HepG2 (cell line): ENCODE results near the gene RAB36. TPM values are rescaled to one million over a fixed set of nuclear protein-coding genes. Genes with fewer than 3 reads are reported as not detected.

Experiments used
- ATAC-seq: fragments of 200-7000 bp; cut with Tn5 transposase; 3 replicates; pipeline ENCODE4 v1.9.1; 2020; ENCODE audit warnings: mild to moderate bottlenecking, moderate library complexity
- BruUV-seq: library from RNA; stranded (reverse); fragments of 400-500 nt; replicated peaks from 2 replicates; lab custom pipeline; 2021; lab: Mats Ljungman, UMichigan
- CTCF ChIA-PET: fragments of 300-600 bp; formaldehyde crosslinking; extraction: SDS; loops from one replicate; lab custom pipeline; 2021; ENCODE audit warnings: low total read pairs, inconsistent platforms, low intra/inter-chr PET ratio; lab: Yijun Ruan, JAX
- POLR2A ChIA-PET: fragments of 350-600 bp; sonication (Branson Sonifier 250); formaldehyde crosslinking; loops from one replicate; lab custom pipeline; 2020; ENCODE audit warnings: antibody characterized with exemption, inconsistent platforms; lab: Yijun Ruan, JAX
- DNase-seq: peaks from one replicate; pipeline ENCODE4 v3.0.0-alpha.2; 2015; ENCODE audit warnings: low spot score
- FAIRE-seq: peaks from 3 replicates; lab custom pipeline; 2011; peaks lifted over from hg19 to GRCh38; lab: Jason Lieb, UNC
- H2AFZ ChIP-seq: one replicate; pipeline ENCODE4 v1.6.1; 2011; ENCODE audit warnings: low read length, inconsistent platforms
- H3K27ac ChIP-seq: fragments of 300-600 bp; 3 replicates; pipeline ENCODE4 v1.8.0; 2011; ENCODE audit warnings: mixed run types, mild to moderate bottlenecking, mixed read lengths, low read length, inconsistent platforms; ENCODE audit not compliant: insufficient read depth; ENCODE audit errors: extremely low read length
- H3K27me3 ChIP-seq, 2 experiments: fragments of 200-600 bp in 1 of 2; 2 replicates in 1 of 2; 3 replicates in 1 of 2; pipeline versions ENCODE4 v1.6.0 to v1.8.0; 2011; ENCODE audit warnings: low read length in 2 of 2, mild to moderate bottlenecking in 2 of 2, moderate library complexity in 2 of 2, inconsistent platforms in 1 of 2; ENCODE audit not compliant: insufficient read depth in 2 of 2, control insufficient read depth in 1 of 2
- H3K36me3 ChIP-seq, 2 experiments: fragments of 200-600 bp in 1 of 2; replicated peaks in 1 of 2; 2 replicates in 1 of 2; 3 replicates in 1 of 2; pipeline versions ENCODE4 v1.5.1 to v1.8.0; 2011; ENCODE audit warnings: low read length in 2 of 2, inconsistent platforms in 1 of 2; ENCODE audit not compliant: insufficient read depth in 2 of 2, control insufficient read depth in 1 of 2
- H3K4me1 ChIP-seq: 2 replicates; pipeline ENCODE4 v1.5.1; 2012; ENCODE audit warnings: low read length, inconsistent platforms; ENCODE audit not compliant: insufficient read depth
- H3K4me2 ChIP-seq: 2 replicates; pipeline ENCODE4 v1.6.0; 2011; ENCODE audit warnings: low read depth, low read length, inconsistent platforms
- H3K4me3 ChIP-seq, 3 experiments: fragments of 200-600 bp in 1 of 3; sonication (generic), shearing (Covaris generic) in 1 of 3; replicated peaks in 1 of 3; 2 replicates each; pipeline ENCODE4 v1.5.1; 2011 to 2016; ENCODE audit warnings: low read length in 3 of 3, inconsistent platforms in 2 of 3, low read depth in 2 of 3, mild to moderate bottlenecking in 2 of 3, control low read depth in 1 of 3, mixed read lengths in 1 of 3; ENCODE audit not compliant: insufficient read depth in 1 of 3
- H3K79me2 ChIP-seq: one replicate; pipeline ENCODE4 v1.6.1; 2011; ENCODE audit warnings: low read length, inconsistent platforms; ENCODE audit not compliant: insufficient read depth
- H3K9ac ChIP-seq: 2 replicates; pipeline ENCODE4 v1.6.0; 2011; ENCODE audit warnings: mild to moderate bottlenecking, low read depth, low read length, inconsistent platforms; ENCODE audit not compliant: insufficient read depth
- H3K9me3 ChIP-seq: 2 replicates; pipeline ENCODE4 v1.5.1; 2012; ENCODE audit warnings: mild to moderate bottlenecking, low read length
- H4K20me1 ChIP-seq: 2 replicates; pipeline ENCODE4 v1.6.0; 2011; ENCODE audit warnings: inconsistent platforms, mild to moderate bottlenecking, low read length, moderate library complexity; ENCODE audit not compliant: insufficient read depth
- CEBPB ChIP-seq: IDR thresholded peaks from 2 replicates; pipeline ENCODE4 v1.6.1; 2011; ENCODE audit warnings: low read depth, low read length, improper control_type of control experiment, borderline replicate concordance
- ZNF335 ChIP-seq: sonication (generic); formaldehyde crosslinking; IDR thresholded peaks from 2 replicates; pipeline ENCODE4 v1.4.0; 2020; ENCODE audit warnings: missing genetic modification reagents
- ZNF484 ChIP-seq: sonication (generic); formaldehyde crosslinking; IDR thresholded peaks from 2 replicates; pipeline ENCODE4 v1.5.1; 2020; ENCODE audit warnings: mild to moderate bottlenecking, low read depth, missing genetic modification reagents, borderline replicate concordance
- WGBS: methylation state at CpG from one replicate; pipeline ENCODE4 v1.1.6; 2017; ENCODE audit warnings: low lambda C conversion rate; 5-methylcytosine and 5-hydroxymethylcytosine counted together
- in situ Hi-C: cut with HindIII; loops from 2 replicates; pipeline ENCODE4 v1.10.0; 2017; ENCODE audit warnings: low pct_unique_long_range_greater_than_20kb; ENCODE audit not compliant: extremely low pct_ligation_motif_present
- intact Hi-C: fragments of 100-400 bp; cut with micrococcal nuclease; formaldehyde crosslinking; loops from one replicate; pipeline ENCODE4 v1.10.0; 2022; ENCODE audit not compliant: unreplicated experiment
- polyA plus RNA-seq, 8 experiments: library from polyadenylated mRNA; depleted of rRNA in 3 of 8; stranded (reverse) in 7 of 8; unstranded in 1 of 8; fragments of >200 nt; fragmentation: Illumina TruSeq in 4 of 8; extraction: Trizol in 4 of 8; gene quantifications; 2 replicates each; pipeline versions ENCODE4 v1.2.1 to v1.2.3, GENCODE V29; 2011 to 2016; ENCODE audit warnings: low read depth in 4 of 8, missing spikeins in 1 of 8, mixed read lengths in 1 of 8; ENCODE audit not compliant: insufficient read depth in 1 of 8
- total RNA-seq, 5 experiments: library from RNA; depleted of rRNA; stranded (reverse); fragments of >200 nt; fragmentation: Illumina TruSeq; extraction: Trizol; gene quantifications; 2 replicates each; pipeline ENCODE4 v1.2.3, GENCODE V29; 2016; ENCODE audit warnings: low read depth in 1 of 5
- TF ChIP-seq, protein P1 (sequence below): sonication (generic); formaldehyde crosslinking; IDR thresholded peaks from 2 replicates; pipeline ENCODE4 v1.5.1; 2020; ENCODE audit warnings: mild to moderate bottlenecking, missing genetic modification reagents, moderate library complexity

The RAB36 gene
- total and polyA plus RNA-seq, 2 of the 13 experiments (the other 11 are each of a cell fraction or from before 2014, with no cell fraction given): 0.24 to 0.86 TPM

DNA sequence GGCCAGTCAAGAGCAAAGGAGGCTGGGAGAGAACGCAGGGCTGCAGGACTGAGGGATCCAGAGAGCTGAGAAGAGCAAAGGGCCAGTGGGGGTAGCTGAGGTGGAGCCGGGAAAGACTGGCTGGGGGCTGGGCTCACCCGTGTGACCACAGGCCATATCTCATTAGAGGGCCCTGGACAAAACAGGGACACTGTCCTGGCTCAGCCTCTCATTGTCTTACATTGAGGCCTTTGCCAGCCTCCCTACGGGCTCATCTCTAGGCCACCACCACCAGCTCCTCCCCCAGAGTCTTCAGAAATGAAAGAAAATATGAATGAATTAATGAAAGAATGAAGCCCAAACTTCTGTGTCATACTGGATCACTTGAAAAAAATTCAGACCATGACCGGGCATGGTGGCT is 9.2 kb downstream of the RAB36 start:
- 44% methylated on average over 5 of the region's 5 CpGs for WGBS
- POLR2A ChIA-PET: interaction anchor here (1.5 to 2.1 kb wide), 2 partner anchors 9 to 12 kb away, joined by 4 to 9 read pairs; partner anchors contain the start of genes RAB36 and RSPH14
- H3K27ac ChIP-seq: peak overlapping the region; percentile 56
- in situ Hi-C loops: loop anchor here (25.0 kb wide), 1 partner anchor 408 kb away; no protein-coding TSS in a partner anchor
- no TSS peak for BruUV-seq
- H3K9ac ChIP-seq: 0 out of 2 replicates have a peak overlapping the region, but pooled peaks have one; percentile 13
- CTCF ChIA-PET: no interaction called here
- H3K4me1 ChIP-seq: peaks cover 100% of the 10 kb centered on the region
- TF ChIP-seq ZNF484: no peak
- TF ChIP-seq, protein P1, sequence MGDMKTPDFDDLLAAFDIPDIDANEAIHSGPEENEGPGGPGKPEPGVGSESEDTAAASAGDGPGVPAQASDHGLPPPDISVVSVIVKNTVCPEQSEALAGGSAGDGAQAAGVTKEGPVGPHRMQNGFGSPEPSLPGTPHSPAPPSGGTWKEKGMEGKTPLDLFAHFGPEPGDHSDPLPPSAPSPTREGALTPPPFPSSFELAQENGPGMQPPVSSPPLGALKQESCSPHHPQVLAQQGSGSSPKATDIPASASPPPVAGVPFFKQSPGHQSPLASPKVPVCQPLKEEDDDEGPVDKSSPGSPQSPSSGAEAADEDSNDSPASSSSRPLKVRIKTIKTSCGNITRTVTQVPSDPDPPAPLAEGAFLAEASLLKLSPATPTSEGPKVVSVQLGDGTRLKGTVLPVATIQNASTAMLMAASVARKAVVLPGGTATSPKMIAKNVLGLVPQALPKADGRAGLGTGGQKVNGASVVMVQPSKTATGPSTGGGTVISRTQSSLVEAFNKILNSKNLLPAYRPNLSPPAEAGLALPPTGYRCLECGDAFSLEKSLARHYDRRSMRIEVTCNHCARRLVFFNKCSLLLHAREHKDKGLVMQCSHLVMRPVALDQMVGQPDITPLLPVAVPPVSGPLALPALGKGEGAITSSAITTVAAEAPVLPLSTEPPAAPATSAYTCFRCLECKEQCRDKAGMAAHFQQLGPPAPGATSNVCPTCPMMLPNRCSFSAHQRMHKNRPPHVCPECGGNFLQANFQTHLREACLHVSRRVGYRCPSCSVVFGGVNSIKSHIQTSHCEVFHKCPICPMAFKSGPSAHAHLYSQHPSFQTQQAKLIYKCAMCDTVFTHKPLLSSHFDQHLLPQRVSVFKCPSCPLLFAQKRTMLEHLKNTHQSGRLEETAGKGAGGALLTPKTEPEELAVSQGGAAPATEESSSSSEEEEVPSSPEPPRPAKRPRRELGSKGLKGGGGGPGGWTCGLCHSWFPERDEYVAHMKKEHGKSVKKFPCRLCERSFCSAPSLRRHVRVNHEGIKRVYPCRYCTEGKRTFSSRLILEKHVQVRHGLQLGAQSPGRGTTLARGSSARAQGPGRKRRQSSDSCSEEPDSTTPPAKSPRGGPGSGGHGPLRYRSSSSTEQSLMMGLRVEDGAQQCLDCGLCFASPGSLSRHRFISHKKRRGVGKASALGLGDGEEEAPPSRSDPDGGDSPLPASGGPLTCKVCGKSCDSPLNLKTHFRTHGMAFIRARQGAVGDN (CRISPR knock-in tag): peak; percentile 43; the same call in 1 of the 2 replicates
- TF ChIP-seq, all 625 proteins: peak for 1
- Histone ChIP-seq H3K79me2 (no peaks in the 10 kb centered on the region), H4K20me1 (no peaks in the 10 kb centered on the region), H3K4me3 (peak overlapping the region in 1 of 3 experiments; percentile 7; a peak in 1 of 6 replicates), H3K27me3 (no peaks in the 10 kb centered on the region; a peak in 1 of 5 replicates), H3K36me3 (no peaks in the 10 kb centered on the region), H2AFZ (no peak overlapping the region), H3K9me3 (no peaks in the 10 kb centered on the region), H3K4me2 (peak overlapping the region; percentile 41)
- no peak for FAIRE-seq
- ATAC-seq: no peak
- DNase-seq: no peak
- intact Hi-C loops: no loop called here

DNA sequence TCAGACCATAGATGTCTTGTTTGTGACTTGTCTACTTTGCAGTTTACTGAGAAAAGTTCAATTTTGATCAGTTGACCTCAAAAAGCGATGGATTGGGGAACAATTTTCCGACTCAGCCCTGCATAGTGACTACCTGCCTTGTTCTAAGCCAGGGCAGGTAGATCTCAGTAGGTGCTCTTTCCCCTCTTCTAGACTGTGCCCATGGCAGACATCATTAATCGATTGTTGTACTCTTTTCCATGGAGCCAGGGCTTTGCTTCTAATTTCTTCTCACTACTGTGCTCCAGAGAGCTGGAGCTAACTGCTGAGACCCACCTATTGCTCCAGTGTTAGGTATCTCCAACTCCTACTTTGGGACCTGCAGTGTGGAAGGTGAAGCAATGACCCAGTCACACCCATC is 9.9 kb downstream of the RAB36 start:
- WGBS: 96% methylated on average over 3 of the region's 3 CpGs
- H3K4me3 ChIP-seq: no peak overlapping the region
- DNase-seq: no peak
- intact Hi-C loops (no loop called here), in situ Hi-C loops (loop anchor here (25.0 kb wide), 1 partner anchor 407 kb away; no protein-coding TSS in a partner anchor)
- no peak for ATAC-seq
- H3K4me2 ChIP-seq: no peak overlapping the region
- H4K20me1 ChIP-seq: no peaks in the 10 kb centered on the region
- H3K27ac ChIP-seq: no peak overlapping the region
- H2AFZ ChIP-seq: no peak overlapping the region
- POLR2A ChIA-PET: interaction anchor here (1.5 kb wide), 1 partner anchor 10 kb away, joined by 4 read pairs; the partner anchor contains the start of gene RAB36
- BruUV-seq: no TSS peak
- FAIRE-seq: no peak
- no peaks in the 10 kb centered on the region for H3K9me3 ChIP-seq
- H3K9ac ChIP-seq: no peak overlapping the region
- H3K36me3 ChIP-seq: no peaks in the 10 kb centered on the region
- no peaks in the 10 kb centered on the region; a peak in 1 of 5 replicates for H3K27me3 ChIP-seq
- peaks cover 100% of the 10 kb centered on the region for H3K4me1 ChIP-seq
- H3K79me2 ChIP-seq: no peaks in the 10 kb centered on the region
- CTCF ChIA-PET: no interaction called here
- peak; percentile 0; the same call in 1 of the 2 replicates for TF ChIP-seq CEBPB
- no peak for TF ChIP-seq ZNF335 (CRISPR knock-in tag)
- TF ChIP-seq, all 625 proteins: peak for 1
